WTC11 (cell line): ENCODE measurements around the gene PDE6B. TPM values are rescaled to one million over a fixed set of nuclear protein-coding genes. Genes with fewer than 3 reads are reported as not detected.

Experiments
- ATAC-seq: fragments of 200-7000 bp; cut with Tn5 transposase; 2 replicates; pipeline ENCODE4 v1.10.0; 2021; ENCODE audit warnings: mild to moderate bottlenecking, moderate library complexity
- CTCF ChIA-PET: fragments of 300-600 bp; sonication (Branson Sonifier 250); formaldehyde crosslinking; loops from one replicate; lab custom pipeline; 2021; ENCODE audit warnings: antibody characterized with exemption; lab: Charles Lee
- POLR2A ChIA-PET: fragments of 350-600 bp; sonication (Branson Sonifier 250); formaldehyde crosslinking; loops from one replicate; lab custom pipeline; 2021; ENCODE audit warnings: antibody characterized with exemption; lab: Charles Lee
- DNase-seq: peaks from one replicate; pipeline ENCODE4 v3.0.0; 2021; ENCODE audit warnings: low spot score
- H3K27ac Mint-ChIP-seq: 2 replicates; pipeline ENCODE4 v1.8.0; 2021; ENCODE audit warnings: mixed read lengths
- H3K27me3 Mint-ChIP-seq: 2 replicates; pipeline ENCODE4 v1.8.0; 2021; ENCODE audit warnings: low read depth, mild to moderate bottlenecking, moderate library complexity, mixed read lengths
- H3K36me3 Mint-ChIP-seq: 2 replicates; pipeline ENCODE4 v1.8.0; 2021; ENCODE audit warnings: mixed read lengths
- H3K4me1 Mint-ChIP-seq: 2 replicates; pipeline ENCODE4 v1.8.0; 2022; ENCODE audit warnings: mixed read lengths
- H3K4me3 Mint-ChIP-seq: 2 replicates; pipeline ENCODE4 v1.8.0; 2021; ENCODE audit warnings: mild to moderate bottlenecking, moderate library complexity, mixed read lengths
- H3K9me3 Mint-ChIP-seq: 2 replicates; pipeline ENCODE4 v1.8.0; 2021; ENCODE audit warnings: mixed read lengths
- ARID4B ChIP-seq: sonication (generic); formaldehyde crosslinking; IDR thresholded peaks from 2 replicates; pipeline ENCODE4 v1.8.0; 2023; ENCODE audit warnings: missing genetic modification reagents, mild to moderate bottlenecking, borderline replicate concordance
- CDX4 ChIP-seq: fragments of 250-450 bp; sonication (Bioruptor Pico); IDR thresholded peaks from 2 replicates; pipeline ENCODE4 v1.9.0; 2021; ENCODE audit warnings: moderate library complexity, mild to moderate bottlenecking, inconsistent platforms, borderline replicate concordance
- E2F4 ChIP-seq: sonication (generic); formaldehyde crosslinking; IDR thresholded peaks from 2 replicates; pipeline ENCODE4 v1.8.1; 2022; ENCODE audit warnings: low read depth, mild to moderate bottlenecking, moderate library complexity, missing genetic modification reagents, borderline replicate concordance
- ETV6 ChIP-seq: sonication (generic); formaldehyde crosslinking; IDR thresholded peaks from 2 replicates; pipeline ENCODE4 v1.8.1; 2022; ENCODE audit warnings: mild to moderate bottlenecking, missing genetic modification reagents
- FOXJ3 ChIP-seq: sonication (generic); formaldehyde crosslinking; IDR thresholded peaks from 2 replicates; pipeline ENCODE4 v1.9.0; 2021; ENCODE audit warnings: missing genetic modification reagents, mild to moderate bottlenecking, borderline replicate concordance
- FOXP1 ChIP-seq: sonication (generic); formaldehyde crosslinking; IDR thresholded peaks from 2 replicates; pipeline ENCODE4 v1.8.0; 2022; ENCODE audit warnings: missing genetic modification reagents, mild to moderate bottlenecking, moderate library complexity, borderline replicate concordance
- IRF2 ChIP-seq: sonication (generic); formaldehyde crosslinking; IDR thresholded peaks from 2 replicates; pipeline ENCODE4 v1.8.0; 2022; ENCODE audit warnings: low read depth, missing genetic modification reagents, borderline replicate concordance
- MLX ChIP-seq: sonication (generic); formaldehyde crosslinking; IDR thresholded peaks from 2 replicates; pipeline ENCODE4 v1.8.1; 2023; ENCODE audit warnings: mild to moderate bottlenecking, missing genetic modification reagents, moderate library complexity
- MXD4 ChIP-seq: fragments of 250-450 bp; sonication (Bioruptor Pico); IDR thresholded peaks from 2 replicates; pipeline ENCODE4 v1.8.0; 2021; ENCODE audit warnings: mild to moderate bottlenecking, moderate library complexity, borderline replicate concordance
- PRDM15 ChIP-seq: sonication (generic); formaldehyde crosslinking; IDR thresholded peaks from 2 replicates; pipeline ENCODE4 v1.8.0; 2022; ENCODE audit warnings: missing genetic modification reagents
- SP1 ChIP-seq: sonication (generic); formaldehyde crosslinking; conservative IDR thresholded peaks from 2 replicates; pipeline ENCODE4 v1.8.1; 2022; ENCODE audit warnings: missing genetic modification reagents
- ZNF232 ChIP-seq: sonication (generic); formaldehyde crosslinking; IDR thresholded peaks from 2 replicates; pipeline ENCODE4 v1.8.0; 2022; ENCODE audit warnings: mild to moderate bottlenecking, missing genetic modification reagents
- ZNF263 ChIP-seq: sonication (generic); formaldehyde crosslinking; IDR thresholded peaks from 2 replicates; pipeline ENCODE4 v1.8.1; 2022; ENCODE audit warnings: low read depth, mild to moderate bottlenecking, moderate library complexity, missing genetic modification reagents
- ZNF396 ChIP-seq: fragments of 250-450 bp; sonication (Bioruptor Pico); IDR thresholded peaks from 2 replicates; pipeline ENCODE4 v1.8.0; 2021; ENCODE audit warnings: mild to moderate bottlenecking, moderate library complexity, borderline replicate concordance
- ZNF416 ChIP-seq: fragments of 250-450 bp; sonication (Bioruptor Pico); IDR thresholded peaks from 2 replicates; pipeline ENCODE4 v1.9.0; 2021; ENCODE audit warnings: mild to moderate bottlenecking, inconsistent platforms
- ZNF671 ChIP-seq: fragments of 250-450 bp; sonication (Bioruptor Pico); IDR thresholded peaks from 2 replicates; pipeline ENCODE4 v1.8.0; 2021; ENCODE audit warnings: mild to moderate bottlenecking
- ZSCAN18 ChIP-seq: fragments of 250-450 bp; sonication (Bioruptor Pico); IDR thresholded peaks from 2 replicates; pipeline ENCODE4 v2.1.2; 2022; ENCODE audit warnings: mild to moderate bottlenecking, moderate library complexity
- total RNA-seq: library from RNA; stranded (reverse); gene quantifications from 3 replicates; pipeline ENCODE4 v1.2.3, GENCODE V29; 2021

The PDE6B gene
- total RNA-seq, 1 experiment from 2014 or later: 7.1 TPM

- TF ChIP-seq CDX4 (CRISPR knock-in tag) (no peak), ZNF416 (CRISPR knock-in tag) (no peak), FOXJ3 (CRISPR knock-in tag) (no peak), MXD4 (no peak), E2F4 (CRISPR knock-in tag) (no peak), ZNF671 (no peak), SP1 (no peak), PRDM15 (CRISPR knock-in tag) (no peak), ZNF263 (CRISPR knock-in tag) (no peak)
Measured at GRCh38 chr4:650951-651883, 25.8 kb downstream of the PDE6B start (continued).

GRCh38 chr4:651884-652642, 26.7 kb downstream of the PDE6B start:
- Mint-ChIP-seq H3K9me3 (no peaks in the 10 kb centered on the region), H3K36me3 (no peaks in the 10 kb centered on the region), H3K27me3 (peaks cover 3% of the 10 kb centered on the region; the same call in 1 of the 2 replicates), H3K4me1 (0 out of 2 replicates have a peak, but pooled peaks cover 4% of the 10 kb centered on the region), H3K27ac (no peak overlapping the region), H3K4me3 (no peak overlapping the region)
- no peak for DNase-seq
- ChIA-PET POLR2A (interaction anchor here (0.6 kb wide), 1 partner anchor 8 kb away, joined by 5 read pairs; no protein-coding TSS in a partner anchor), CTCF (interaction anchor here (0.6 to 0.9 kb wide), 2 partner anchors 32 to 49 kb away, joined by 3 read pairs; no protein-coding TSS in a partner anchor)
- no peak for ATAC-seq
- no peak for TF ChIP-seq ZNF232 (CRISPR knock-in tag)
- no peak for TF ChIP-seq ZNF396
- no peak for TF ChIP-seq ARID4B (CRISPR knock-in tag)
- no peak for TF ChIP-seq PRDM15 (CRISPR knock-in tag)
- no peak for TF ChIP-seq IRF2
- TF ChIP-seq FOXP1 (CRISPR knock-in tag): no peak
- TF ChIP-seq ETV6 (CRISPR knock-in tag): no peak
- no peak for TF ChIP-seq MLX (CRISPR knock-in tag)
- no peak for TF ChIP-seq ZSCAN18 (CRISPR knock-in tag)
